ENCODE data around the gene PLXNA1.

The PLXNA1 gene

DNA sequence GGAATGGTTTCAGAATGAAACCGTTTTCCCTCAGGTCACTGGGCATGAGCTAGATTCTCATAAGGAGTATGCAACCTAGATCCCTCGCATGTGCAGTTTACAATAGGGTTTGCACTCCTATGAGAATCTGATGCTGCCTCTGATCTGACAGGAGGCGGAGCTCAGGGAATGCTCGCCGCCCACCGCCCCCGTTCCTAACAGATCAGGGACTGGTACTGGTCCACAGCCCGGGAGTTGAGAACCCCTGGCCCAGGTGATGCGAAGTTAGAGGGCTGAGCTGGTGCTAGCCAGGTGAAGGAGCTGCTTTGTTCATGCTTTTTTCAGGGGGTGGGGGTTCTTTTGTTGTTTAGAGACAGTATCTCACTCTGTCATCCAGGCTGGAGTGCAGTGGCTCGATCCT is 15.5 kb upstream of the PLXNA1 start:
- FAIRE-seq (no peak), DNase-seq (ENCODE audit: low spot score) (no peak)

- no peak for FAIRE-seq
- DNase-seq (ENCODE audit: low spot score) = no peak
Observed at GRCh38 chr3:126968391-126969390, 14.2 kb upstream of the PLXNA1 start.

DNA sequence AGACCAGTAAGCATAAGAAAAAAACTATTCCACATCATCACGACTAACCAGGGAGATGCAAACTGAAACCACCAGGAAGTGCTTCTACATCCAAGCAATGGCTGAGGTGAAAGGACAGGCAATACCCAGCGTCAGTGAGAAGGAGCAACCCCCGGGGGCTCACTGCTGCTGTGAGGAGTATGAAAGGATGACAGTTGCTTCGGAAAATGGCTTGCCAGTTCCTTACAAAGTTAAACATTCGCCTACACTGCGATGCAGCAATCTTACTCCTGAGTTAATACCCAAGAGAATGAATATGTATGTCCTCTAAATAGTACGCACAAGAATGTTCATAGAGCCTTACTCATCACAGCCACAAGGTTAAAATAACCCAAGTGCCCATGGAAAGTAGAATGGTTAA is 13.3 kb upstream of the PLXNA1 start:
- FAIRE-seq = no peak
- DNase-seq (ENCODE audit: low spot score) = no peak

DNA sequence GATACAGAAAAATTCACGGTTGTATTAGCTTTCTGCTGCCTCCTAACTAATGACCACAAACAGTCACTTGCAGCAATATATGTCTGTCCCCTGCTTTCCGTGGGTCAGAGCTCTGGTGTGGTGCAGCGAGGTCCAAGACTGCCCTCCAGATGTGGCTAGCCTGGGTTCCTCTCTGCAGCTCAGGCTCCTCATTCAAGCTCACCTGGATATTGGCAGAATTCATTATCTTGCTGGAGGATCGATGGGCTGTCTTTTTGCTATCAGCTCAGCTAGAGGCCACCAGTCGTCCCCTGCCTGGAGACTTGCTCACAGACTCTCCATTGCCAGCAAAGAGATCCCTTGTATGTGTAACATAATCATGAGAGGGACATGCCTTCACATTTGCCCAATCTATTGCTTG is 12.8 kb upstream of the PLXNA1 start:
- DNase-seq (ENCODE audit: low spot score) (no peak), FAIRE-seq (no peak)

GRCh38 chr3:126970921-126971320 is 12.0 kb upstream of the PLXNA1 start:
- DNase-seq (ENCODE audit: low spot score) = no peak
- FAIRE-seq = no peak

DNA sequence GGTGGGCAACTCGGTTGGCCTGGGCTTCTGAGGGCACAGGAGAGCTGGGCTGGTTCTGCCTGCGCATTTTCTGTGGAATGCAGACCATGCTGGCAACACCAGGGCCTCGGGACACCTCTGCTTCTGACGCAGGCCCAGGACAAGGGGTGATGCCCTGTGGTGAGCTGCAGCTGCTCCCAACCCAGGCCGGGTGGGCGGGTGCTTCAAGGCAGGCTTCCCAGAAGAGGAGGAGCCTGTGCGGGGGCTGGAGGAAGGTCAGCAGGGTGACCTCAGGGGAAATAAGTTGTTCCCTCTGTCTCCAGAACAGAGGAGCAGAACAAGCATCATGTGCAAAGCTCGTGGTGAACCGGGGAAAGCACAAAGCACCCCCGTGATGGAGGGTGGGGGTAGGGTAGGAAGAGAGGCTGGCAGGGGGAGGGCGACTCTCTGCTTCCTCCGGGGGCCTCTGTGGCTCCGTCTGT is 11.0 kb upstream of the PLXNA1 start:
- DNase-seq (ENCODE audit: low spot score) (no peak), FAIRE-seq (no peak)

DNA sequence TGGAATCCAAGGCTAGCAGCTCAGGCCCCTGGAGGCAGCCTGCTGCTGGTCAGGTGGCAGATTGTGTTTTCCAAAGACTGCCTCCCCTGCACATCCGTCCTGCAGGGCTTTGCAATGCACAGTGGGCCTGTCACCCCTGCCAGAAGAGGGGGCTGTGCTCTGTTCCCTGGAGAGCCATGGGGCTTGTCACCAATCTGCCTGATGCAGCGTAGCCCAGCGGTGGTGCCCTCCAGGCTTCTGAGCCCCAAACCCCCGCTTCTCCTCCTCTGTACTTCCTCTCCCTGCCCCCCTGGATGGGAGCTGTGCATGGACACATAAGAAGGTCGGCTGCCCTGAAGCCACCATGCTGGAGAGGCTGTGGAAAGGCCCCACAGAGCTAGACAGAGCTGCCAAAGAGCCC is 10.0 kb upstream of the PLXNA1 start:
- DNase-seq (ENCODE audit: low spot score) (no peak), FAIRE-seq (no peak)

GRCh38 chr3:126973814-126974213 is 9.1 kb upstream of the PLXNA1 start:
- no peak for FAIRE-seq
- no peak for DNase-seq (ENCODE audit: low spot score)

DNA sequence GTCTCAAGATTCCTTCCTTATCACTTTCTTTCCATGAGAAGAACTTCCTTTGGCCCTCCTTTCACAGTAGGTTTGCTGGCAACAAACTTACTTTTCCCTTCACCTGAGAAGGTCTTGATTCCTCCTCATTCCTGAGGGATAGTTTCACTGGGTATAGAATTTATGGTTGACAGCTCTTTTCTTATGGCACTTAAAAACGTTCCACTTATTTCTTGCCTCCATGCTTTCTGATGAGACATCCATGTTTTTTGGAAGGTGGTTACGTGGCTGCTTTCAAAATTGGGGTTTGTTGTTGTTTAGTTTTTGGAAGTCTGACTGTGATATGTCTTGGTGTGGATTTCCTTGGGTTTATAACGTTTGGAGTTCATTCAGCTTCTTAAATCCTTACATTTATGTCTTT is 8.2 kb upstream of the PLXNA1 start:
- DNase-seq (ENCODE audit: low spot score) (no peak), FAIRE-seq (no peak)

GRCh38 chr3:126976906-126977305 is 6.0 kb upstream of the PLXNA1 start:
- DNase-seq (ENCODE audit: low spot score) (no peak), FAIRE-seq (no peak)

DNA sequence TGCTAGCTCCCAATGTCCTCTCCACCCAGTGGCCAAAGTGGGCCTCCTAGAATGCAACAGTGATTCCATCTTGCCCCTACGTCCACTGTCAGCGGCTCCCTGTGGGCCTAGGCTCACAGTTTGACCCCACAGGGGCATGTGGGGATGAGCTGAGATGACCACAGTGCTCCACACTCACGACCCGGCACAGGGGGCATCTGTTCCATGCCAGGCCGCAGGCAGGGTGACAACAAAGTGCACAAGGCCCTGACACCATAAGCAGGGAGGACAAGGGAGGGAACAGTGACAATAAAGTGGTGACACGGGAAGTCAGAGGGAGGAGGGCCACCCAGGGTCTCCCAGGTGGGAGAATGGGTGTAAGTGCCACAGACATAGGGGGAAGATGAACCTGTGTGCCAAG is 5.1 kb upstream of the PLXNA1 start:
- FAIRE-seq = no peak

DNA sequence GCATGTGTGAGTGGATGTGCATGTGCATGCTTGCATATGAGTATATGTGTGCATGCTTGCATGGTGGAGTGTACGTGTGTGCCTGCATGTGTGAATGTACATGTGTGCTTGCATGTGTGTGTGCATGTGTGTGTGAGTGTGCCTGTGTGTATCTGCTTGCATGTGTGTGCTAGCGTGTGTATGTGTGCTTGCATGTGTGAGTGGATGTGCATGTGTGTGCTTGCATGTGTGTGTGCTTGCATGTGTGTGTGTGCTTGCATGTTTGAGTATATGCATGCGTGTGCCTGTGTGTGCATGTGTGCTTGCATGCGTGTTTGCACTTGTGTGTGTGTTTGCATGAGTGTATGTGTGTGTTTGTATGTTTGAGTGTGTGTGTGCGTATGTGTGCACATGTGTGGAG is 4.6 kb upstream of the PLXNA1 start:
- FAIRE-seq = peak; percentile 95

More for the DNA sequence above, 5.1 kb upstream of the PLXNA1 start:
- DNase-seq (ENCODE audit: low spot score) = no peak

GRCh38 chr3:126979046-126979628 is 3.8 kb upstream of the PLXNA1 start:
- DNase-seq (ENCODE audit: low spot score) (no peak), FAIRE-seq (no peak)

More for the DNA sequence above, 4.6 kb upstream of the PLXNA1 start:
- DNase-seq (ENCODE audit: low spot score) = no peak

DNA sequence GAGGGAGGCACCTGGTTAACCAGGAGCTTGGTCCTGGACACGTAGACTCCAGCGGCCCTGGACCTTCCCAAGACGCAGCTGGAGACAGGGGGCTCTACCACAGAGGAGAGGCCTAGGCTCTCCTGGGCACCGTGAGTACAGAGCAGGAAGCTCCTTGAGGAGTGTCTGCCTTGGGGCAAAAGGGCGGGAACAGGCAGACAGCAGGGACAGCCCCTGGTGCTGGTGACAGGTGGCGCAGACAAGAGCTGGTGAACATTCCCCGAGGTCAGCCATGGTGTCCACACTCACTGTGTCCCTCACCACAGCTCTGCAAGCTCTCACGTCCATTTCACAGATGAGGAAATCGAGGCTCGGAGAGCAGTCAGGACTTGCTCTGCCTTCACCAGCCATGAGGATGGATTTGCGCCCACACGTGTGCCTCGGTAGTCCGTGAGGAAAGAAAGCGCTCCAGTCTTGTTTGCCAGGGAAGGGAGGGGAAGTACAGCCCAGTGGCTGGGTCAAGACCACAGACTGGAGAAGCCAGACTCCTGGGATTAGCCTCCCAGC is 2.6 kb upstream of the PLXNA1 start:
- DNase-seq (ENCODE audit: low spot score) (no peak), FAIRE-seq (no peak)

GRCh38 chr3:126982126-126982470 is 817 bp upstream of the PLXNA1 start:
- no peak for FAIRE-seq
- DNase-seq (ENCODE audit: low spot score) = no peak

DNA sequence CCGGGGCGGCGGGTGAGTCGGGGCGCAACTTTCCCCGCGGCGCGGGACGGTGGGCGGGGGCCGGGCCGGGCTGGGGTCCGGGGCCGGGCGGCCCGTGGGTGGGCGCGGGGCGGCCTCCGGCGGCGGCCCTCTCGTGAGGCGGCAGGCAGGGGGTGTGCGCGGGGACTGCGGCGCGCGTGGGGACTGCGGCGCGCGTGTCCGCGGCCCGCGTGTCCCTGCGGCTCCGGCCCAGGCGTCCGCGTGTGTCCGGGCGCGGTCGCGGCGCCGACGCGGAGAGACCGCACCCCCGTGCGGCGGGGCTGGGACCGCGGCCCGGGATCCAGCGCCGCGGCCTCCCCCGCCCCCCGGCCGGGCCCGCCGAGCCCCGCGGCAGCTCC is 349 bp downstream of the PLXNA1 start:
- DNase-seq (ENCODE audit: low spot score) (peak; percentile 36), FAIRE-seq (no peak)

DNA sequence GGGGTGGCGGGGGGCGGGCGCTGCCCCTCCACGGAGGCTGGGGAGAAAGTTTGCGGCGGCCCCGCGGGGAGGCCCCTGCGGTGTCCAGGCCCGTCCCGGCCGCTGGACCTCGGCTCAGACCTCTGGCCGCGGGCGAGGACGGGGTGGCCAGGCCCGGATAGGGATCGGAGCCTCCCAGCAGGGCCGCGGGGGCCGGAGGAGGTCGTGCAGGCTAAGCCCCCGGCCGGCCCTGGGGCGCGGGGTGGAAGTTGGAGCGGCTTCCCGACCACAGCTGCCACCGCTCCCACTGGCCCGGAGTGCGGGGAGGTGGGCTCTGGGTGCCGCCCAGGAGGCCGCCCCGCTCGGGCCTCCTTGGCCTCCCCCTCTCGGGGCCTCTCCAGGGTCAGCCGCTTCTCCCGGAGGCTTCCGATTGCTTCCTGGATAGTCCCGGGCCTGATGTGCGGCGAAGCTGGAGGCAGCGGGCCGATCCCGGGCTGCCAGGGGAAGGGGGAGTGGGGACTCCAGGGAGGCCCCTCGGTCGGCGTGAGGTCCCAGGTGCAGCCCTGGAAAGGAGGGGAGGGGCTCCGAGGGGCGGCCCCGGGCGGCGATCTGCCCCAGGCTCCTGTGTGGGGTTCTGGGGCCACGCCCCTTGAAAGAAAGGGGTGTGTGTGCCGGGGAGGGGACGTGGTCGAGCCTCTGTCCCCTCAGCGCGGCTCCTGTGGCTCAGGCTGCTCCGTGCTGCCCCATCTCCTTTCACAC is 907 bp downstream of the PLXNA1 start:
- FAIRE-seq (no peak), DNase-seq (ENCODE audit: low spot score) (peak; percentile 31)

- no peak for DNase-seq (ENCODE audit: low spot score)
Observed at GRCh38 chr3:126984391-126985131, 1.6 kb downstream of the PLXNA1 start.

GRCh38 chr3:126985132-126985985 is 2.4 kb downstream of the PLXNA1 start:
- no peak for FAIRE-seq
- DNase-seq (ENCODE audit: low spot score) = no peak

More at GRCh38 chr3:126984391-126985131, 1.6 kb downstream of the PLXNA1 start:
- FAIRE-seq = no peak

DNA sequence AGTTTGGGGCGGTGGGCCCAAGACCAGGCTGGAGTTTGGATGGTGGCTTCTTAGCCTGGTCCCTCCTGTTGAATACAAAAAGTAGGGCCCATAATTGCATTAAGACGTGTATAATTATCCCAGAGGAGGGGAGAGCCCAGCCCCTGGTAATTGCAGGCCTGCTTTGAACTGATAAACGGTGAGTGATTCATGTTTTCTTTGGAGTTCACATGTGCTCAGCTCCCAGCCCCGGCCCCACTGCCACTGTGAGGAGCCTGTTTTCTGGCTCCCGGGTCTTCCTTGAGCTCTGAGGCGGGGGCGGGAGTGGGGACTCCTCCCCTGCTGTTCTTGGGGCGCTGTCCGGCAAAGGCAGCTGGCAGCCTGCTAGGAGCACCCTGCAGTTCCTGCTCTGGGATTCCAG is 3.1 kb downstream of the PLXNA1 start:
- FAIRE-seq (no peak), DNase-seq (ENCODE audit: low spot score) (no peak)

Measured in urothelium cell line (cell line).